Esophagus muscularis mucosa (tissue), 4 donors: ENCODE results near the gene BMP5. TPM values are rescaled to one million over a fixed set of nuclear protein-coding genes. Genes with fewer than 3 reads are reported as not detected.
A peak's percentile ranks its signal among the peaks of the same experiment; 100 is the strongest.

Experiments used
- DNase-seq: peaks from one replicate; pipeline ENCODE4 v3.0.0-alpha.2; 2017; ENCODE audit errors: extremely low spot score
- H3K27ac ChIP-seq, 4 donors: fragments of 200-600 bp; sonication (generic); replicated peaks in 1 of 4; 1 replicate in 3 of 4; 2 replicates in 1 of 4; pipeline ENCODE4 v1.5.1; 2016 to 2019; ENCODE audit warnings: mild to moderate bottlenecking in 1 of 4
- H3K27me3 ChIP-seq, 4 donors: fragments of 200-600 bp; sonication (generic); one replicate each; pipeline versions ENCODE4 v1.5.1 to v1.6.0; 2016 to 2019
- H3K36me3 ChIP-seq, 4 donors: fragments of 200-600 bp; sonication (generic); one replicate each; pipeline ENCODE4 v1.5.1; 2016 to 2019
- H3K4me1 ChIP-seq, 4 donors: fragments of 200-600 bp; sonication (generic); one replicate each; pipeline ENCODE4 v1.5.1; 2016 to 2019
- H3K4me3 ChIP-seq, 4 donors: fragments of 200-600 bp; sonication (generic); 1 replicate in 2 of 4; 2 replicates in 2 of 4; pipeline ENCODE4 v1.5.1; 2016 to 2019; ENCODE audit warnings: mild to moderate bottlenecking in 4 of 4, moderate library complexity in 1 of 4
- H3K9me3 ChIP-seq, 4 donors: fragments of 200-600 bp; sonication (generic); 1 replicate in 3 of 4; 2 replicates in 1 of 4; pipeline ENCODE4 v1.5.1; 2016 to 2019
- CTCF ChIP-seq, 3 experiments: fragments of 200-600 bp in 2 of 3; fragments of 450-650 bp in 1 of 3; sonication (generic) in 2 of 3; IDR thresholded peaks; one replicate each; pipeline ENCODE4 v1.5.1; 2017 to 2019; ENCODE audit warnings: antibody characterized with exemption in 3 of 3, mild to moderate bottlenecking in 2 of 3, moderate library complexity in 1 of 3
- EP300 ChIP-seq: sonication (generic); formaldehyde crosslinking; IDR thresholded peaks from one replicate; pipeline ENCODE4 v1.6.1; 2017; ENCODE audit warnings: antibody characterized with exemption
- POLR2A ChIP-seq: fragments of 450-650 bp; IDR thresholded peaks from one replicate; pipeline ENCODE4 v1.6.1; 2017; ENCODE audit warnings: antibody characterized with exemption, moderate library complexity, mild to moderate bottlenecking, low read depth
- POLR2AphosphoS5 ChIP-seq, 2 donors: sonication (generic); formaldehyde crosslinking; IDR thresholded peaks; one replicate each; pipeline ENCODE4 v1.6.1; 2017; ENCODE audit warnings: antibody characterized with exemption in 2 of 2
- WGBS: methylation state at CpG from one replicate; pipeline ENCODE4 v1.1.5; 2018; 5-methylcytosine and 5-hydroxymethylcytosine counted together
- intact Hi-C: fragments of 100-400 bp; cut with DNase I; formaldehyde crosslinking; loops from one replicate; pipeline ENCODE4 v1.15.1; 2023
- total RNA-seq, 4 donors: library from RNA; depleted of rRNA; stranded (reverse); fragments of >200 nt; gene quantifications; one replicate each; pipeline versions ENCODE4 v1.1.0 to v1.2.1, GENCODE V29; 2016

Gene BMP5
- total RNA-seq, 4 donors from 2014 or later, result 1.3 to 3.5 (median 1.6) TPM

- intact Hi-C loops, result no loop called here
- H3K36me3 ChIP-seq, result no peaks in the 10 kb centered on the region
- H3K4me1 ChIP-seq, result peaks cover 0 to 8% (median 7%) of the 10 kb centered on the region in 4 donors
- H3K27ac ChIP-seq, result no peak overlapping the region
- H3K9me3 ChIP-seq, result no peaks in the 10 kb centered on the region
- peak in 1 of 2 donors; percentile 38 for TF ChIP-seq POLR2AphosphoS5 (IDR thresholded peaks at IDR 0.05)
- TF ChIP-seq EP300, result no peak
- no peak overlapping the region for H3K4me3 ChIP-seq
- no peaks in the 10 kb centered on the region for H3K27me3 ChIP-seq
- DNase-seq, result no peak
- WGBS, result 22% methylated on average over 3 of the region's 3 CpGs
These were observed 162.0 kb downstream of the BMP5 start for GRCh38 chr6:55713436-55713835.

- no peaks in the 10 kb centered on the region for H3K36me3 ChIP-seq
- no peaks in the 10 kb centered on the region for H3K27me3 ChIP-seq
- 100% methylated on average over 1 of the region's 1 CpG for WGBS
- TF ChIP-seq EP300, result no peak
- TF ChIP-seq POLR2AphosphoS5 (IDR thresholded peaks at IDR 0.05), result no peak
- no peak for TF ChIP-seq POLR2A
- TF ChIP-seq CTCF (IDR thresholded peaks at IDR 0.05), result no peak
- no peak overlapping the region for H3K4me3 ChIP-seq
- no peak for DNase-seq
- H3K4me1 ChIP-seq, result peaks cover 0 to 8% (median 6%) of the 10 kb centered on the region in 4 donors
- no peak overlapping the region for H3K27ac ChIP-seq
- H3K9me3 ChIP-seq, result peaks cover 0 to 7% (median 4%) of the 10 kb centered on the region in 4 donors
- intact Hi-C loops, result no loop called here
These were observed 166.7 kb downstream of the BMP5 start for GRCh38 chr6:55708711-55709110.

- WGBS, result 61% methylated on average over 2 of the region's 2 CpGs
- Histone ChIP-seq H3K4me1 (no peaks in the 10 kb centered on the region), H3K4me3 (no peak overlapping the region), H3K36me3 (no peaks in the 10 kb centered on the region), H3K27ac (no peak overlapping the region), H3K27me3 (no peaks in the 10 kb centered on the region), H3K9me3 (peaks cover 0 to 7% (median 4%) of the 10 kb centered on the region in 4 donors)
- TF ChIP-seq EP300 (no peak), POLR2A (no peak), CTCF (IDR thresholded peaks at IDR 0.05) (no peak), POLR2AphosphoS5 (IDR thresholded peaks at IDR 0.05) (no peak)
- DNase-seq, result no peak
- intact Hi-C loops, result no loop called here
These were observed 169.6 kb downstream of the BMP5 start for GRCh38 chr6:55705451-55706440.

- Histone ChIP-seq H3K27me3 (no peaks in the 10 kb centered on the region), H3K27ac (no peak overlapping the region), H3K4me1 (no peaks in the 10 kb centered on the region), H3K4me3 (no peak overlapping the region), H3K9me3 (peaks cover 0 to 7% (median 4%) of the 10 kb centered on the region in 4 donors), H3K36me3 (no peaks in the 10 kb centered on the region)
- WGBS, result 50% methylated on average over 1 of the region's 1 CpG
- DNase-seq, result no peak
- TF ChIP-seq POLR2A (no peak), POLR2AphosphoS5 (IDR thresholded peaks at IDR 0.05) (no peak), EP300 (no peak), CTCF (IDR thresholded peaks at IDR 0.05) (no peak)
- intact Hi-C loops, result no loop called here
These were observed 171.0 kb downstream of the BMP5 start for GRCh38 chr6:55704421-55704820.
